DOHH2 (cell line): ENCODE data around the gene ZWILCH.
A peak's percentile ranks its signal among the peaks of the same experiment; 100 is the strongest.

Experiments
- H3F3A ChIP-seq: fragments of 200-600 bp; sonication (generic), shearing (Covaris generic); 2 replicates; pipeline ENCODE4 v1.6.0; 2016; ENCODE audit warnings: antibody characterized with exemption, mild to moderate bottlenecking; ENCODE audit not compliant: control insufficient read depth, insufficient read depth
- H3K27ac ChIP-seq: fragments of 200-600 bp; sonication (generic); 2 replicates; pipeline ENCODE4 v1.5.1; 2014; ENCODE audit warnings: low read depth, mild to moderate bottlenecking, low read length, moderate library complexity
- H3K27me3 ChIP-seq: fragments of 200-600 bp; sonication (generic); 2 replicates; pipeline ENCODE4 v1.6.1; 2014; ENCODE audit warnings: mild to moderate bottlenecking, low read length, mixed read lengths; ENCODE audit not compliant: control insufficient read depth
- H3K36me3 ChIP-seq: fragments of 200-600 bp; sonication (generic); 2 replicates; pipeline ENCODE4 v1.6.1; 2014; ENCODE audit warnings: mild to moderate bottlenecking, low read length, moderate library complexity, mixed read lengths; ENCODE audit not compliant: control insufficient read depth
- H3K4me1 ChIP-seq: fragments of 200-600 bp; sonication (generic); 2 replicates; pipeline ENCODE4 v1.6.1; 2014; ENCODE audit warnings: mild to moderate bottlenecking, low read length, mixed read lengths; ENCODE audit not compliant: control insufficient read depth
- H3K4me2 ChIP-seq: fragments of 200-600 bp; sonication (generic); 2 replicates; pipeline ENCODE4 v1.6.0; 2014; ENCODE audit warnings: mild to moderate bottlenecking, low read length, moderate library complexity
- H3K4me3 ChIP-seq: fragments of 200-600 bp; sonication (generic); 2 replicates; pipeline ENCODE4 v1.5.1; 2014; ENCODE audit warnings: mild to moderate bottlenecking, low read length, mixed read lengths
- H3K79me2 ChIP-seq: fragments of 200-600 bp; sonication (generic); 2 replicates; pipeline ENCODE4 v1.6.1; 2014; ENCODE audit warnings: mild to moderate bottlenecking, low read length, mixed read lengths; ENCODE audit not compliant: control insufficient read depth
- H3K9me2 ChIP-seq: fragments of 200-600 bp; sonication (generic); replicated peaks from 2 replicates; pipeline ENCODE4 v1.6.1; 2014; ENCODE audit warnings: mild to moderate bottlenecking, low read length, mixed read lengths; ENCODE audit not compliant: control insufficient read depth
- H3K9me3 ChIP-seq: fragments of 200-600 bp; sonication (generic); 2 replicates; pipeline ENCODE4 v1.6.1; 2014; ENCODE audit warnings: antibody characterized with exemption, low read length, mixed read lengths; ENCODE audit not compliant: control insufficient read depth, insufficient read depth
- H4K20me1 ChIP-seq: fragments of 200-600 bp; sonication (generic); 2 replicates; pipeline ENCODE4 v1.6.0; 2014; ENCODE audit warnings: low read depth, mild to moderate bottlenecking, antibody characterized with exemption, low read length, moderate library complexity; ENCODE audit not compliant: control insufficient read depth, insufficient read depth
- EZH2phosphoT487 ChIP-seq: fragments of 200-600 bp; sonication (generic); IDR thresholded peaks from 2 replicates; pipeline ENCODE4 v1.6.1; 2017; ENCODE audit warnings: borderline replicate concordance, mild to moderate bottlenecking, antibody characterized with exemption, low read length, moderate library complexity, mixed read lengths
- TF ChIP-seq, protein P1 (sequence below): fragments of 200-600 bp; sonication (generic); IDR thresholded peaks from one replicate; pipeline ENCODE4 v1.5.1; 2014; ENCODE audit warnings: antibody characterized with exemption, mild to moderate bottlenecking, low read depth, low read length; ENCODE audit not compliant: poor library complexity, severe bottlenecking

Gene ZWILCH

GRCh38 chr15:66566963-66567531 lies 61.9 kb downstream of the ZWILCH start:
- H3K4me1 ChIP-seq = peaks cover 4% of the 10 kb centered on the region; the same call in 1 of the 2 replicates
- peak overlapping the region; percentile 6; the same call in 1 of the 2 replicates for H3K4me2 ChIP-seq
- H3K9me3 ChIP-seq = no peaks in the 10 kb centered on the region
- no peaks in the 10 kb centered on the region for H3K79me2 ChIP-seq
- no peaks in the 10 kb centered on the region for H3F3A ChIP-seq
- no peaks in the 10 kb centered on the region for H3K9me2 ChIP-seq
- H4K20me1 ChIP-seq = no peaks in the 10 kb centered on the region
- H3K36me3 ChIP-seq = no peaks in the 10 kb centered on the region
- no peaks in the 10 kb centered on the region for H3K27me3 ChIP-seq
- no peak overlapping the region for H3K27ac ChIP-seq
- no peak overlapping the region for H3K4me3 ChIP-seq
- TF ChIP-seq, protein P1, sequence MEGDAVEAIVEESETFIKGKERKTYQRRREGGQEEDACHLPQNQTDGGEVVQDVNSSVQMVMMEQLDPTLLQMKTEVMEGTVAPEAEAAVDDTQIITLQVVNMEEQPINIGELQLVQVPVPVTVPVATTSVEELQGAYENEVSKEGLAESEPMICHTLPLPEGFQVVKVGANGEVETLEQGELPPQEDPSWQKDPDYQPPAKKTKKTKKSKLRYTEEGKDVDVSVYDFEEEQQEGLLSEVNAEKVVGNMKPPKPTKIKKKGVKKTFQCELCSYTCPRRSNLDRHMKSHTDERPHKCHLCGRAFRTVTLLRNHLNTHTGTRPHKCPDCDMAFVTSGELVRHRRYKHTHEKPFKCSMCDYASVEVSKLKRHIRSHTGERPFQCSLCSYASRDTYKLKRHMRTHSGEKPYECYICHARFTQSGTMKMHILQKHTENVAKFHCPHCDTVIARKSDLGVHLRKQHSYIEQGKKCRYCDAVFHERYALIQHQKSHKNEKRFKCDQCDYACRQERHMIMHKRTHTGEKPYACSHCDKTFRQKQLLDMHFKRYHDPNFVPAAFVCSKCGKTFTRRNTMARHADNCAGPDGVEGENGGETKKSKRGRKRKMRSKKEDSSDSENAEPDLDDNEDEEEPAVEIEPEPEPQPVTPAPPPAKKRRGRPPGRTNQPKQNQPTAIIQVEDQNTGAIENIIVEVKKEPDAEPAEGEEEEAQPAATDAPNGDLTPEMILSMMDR = peak; percentile 87
- TF ChIP-seq EZH2phosphoT487 = no peak

DNA sequence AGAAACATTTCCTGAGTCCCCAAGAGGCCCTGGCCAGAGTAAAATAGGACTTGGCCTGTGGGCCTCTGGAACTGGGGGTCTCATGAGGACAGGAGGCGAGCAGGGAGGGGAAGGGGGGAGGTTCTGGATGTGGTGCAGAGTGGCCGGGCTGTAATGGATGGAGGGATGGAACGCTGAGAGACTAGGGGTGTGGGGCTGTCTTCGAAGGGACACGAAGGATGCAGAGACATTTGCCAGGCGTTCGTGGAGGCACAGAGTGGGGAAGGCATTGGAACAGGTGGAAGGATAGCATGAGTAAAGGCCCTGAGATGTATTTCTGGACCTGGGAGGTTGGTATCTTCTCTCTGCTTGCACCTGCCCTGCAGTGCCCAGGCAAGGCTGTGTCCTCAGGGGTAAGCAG lies 62.8 kb downstream of the ZWILCH start:
- TF ChIP-seq EZH2phosphoT487 = no peak
- TF ChIP-seq, protein P1 = no peak
- Histone ChIP-seq H3K79me2 (no peaks in the 10 kb centered on the region), H3K9me3 (no peaks in the 10 kb centered on the region), H3K27me3 (no peaks in the 10 kb centered on the region), H3K4me3 (no peak overlapping the region), H3F3A (no peaks in the 10 kb centered on the region), H3K9me2 (no peaks in the 10 kb centered on the region), H3K36me3 (no peaks in the 10 kb centered on the region), H3K4me1 (peaks cover 4% of the 10 kb centered on the region; the same call in 1 of the 2 replicates), H3K4me2 (no peak overlapping the region), H4K20me1 (no peaks in the 10 kb centered on the region), H3K27ac (no peak overlapping the region)

- H3K27me3 ChIP-seq = no peaks in the 10 kb centered on the region; the same call in 1 of the 2 replicates
- no peak for TF ChIP-seq EZH2phosphoT487
- TF ChIP-seq, protein P1 = no peak
- no peaks in the 10 kb centered on the region for H3F3A ChIP-seq
- no peaks in the 10 kb centered on the region for H3K9me2 ChIP-seq
- H3K4me1 ChIP-seq = peaks cover 4% of the 10 kb centered on the region; the same call in 1 of the 2 replicates
- no peaks in the 10 kb centered on the region for H4K20me1 ChIP-seq
- H3K27ac ChIP-seq = no peak overlapping the region
- H3K4me2 ChIP-seq = no peak overlapping the region
- H3K79me2 ChIP-seq = no peaks in the 10 kb centered on the region
- H3K36me3 ChIP-seq = no peaks in the 10 kb centered on the region
- no peak overlapping the region for H3K4me3 ChIP-seq
- no peaks in the 10 kb centered on the region for H3K9me3 ChIP-seq
Observed at GRCh38 chr15:66569461-66570137, 64.5 kb downstream of the ZWILCH start.
